ENCODE results near the gene MRPS26.
A peak's percentile ranks its signal among the peaks of the same experiment; 100 is the strongest.
"Not testable (repeated sequence)": the region's sequence is repeated elsewhere in the genome, so short reads cannot be mapped to it uniquely, and the experiment has no call there.

The MRPS26 gene

DNA sequence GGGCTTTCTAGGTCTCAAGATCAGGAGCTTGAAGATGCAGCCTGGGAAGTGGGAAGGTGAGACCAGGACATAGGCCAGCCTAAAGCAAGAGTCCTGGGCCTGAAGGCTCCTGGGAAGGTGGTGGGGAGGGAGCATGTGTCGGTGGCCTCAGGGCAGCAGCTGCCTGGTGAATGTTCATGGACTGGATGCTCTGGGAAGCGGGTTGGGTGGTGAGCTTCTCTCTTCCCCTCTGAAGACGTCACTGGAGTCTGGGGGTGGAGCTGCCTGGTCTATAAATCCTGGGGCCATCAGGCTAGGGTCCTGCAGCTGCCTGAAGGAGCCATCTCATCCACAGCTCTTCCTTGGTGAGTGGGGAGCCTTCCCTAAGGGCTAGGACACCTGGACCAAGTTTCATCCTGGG, 2.5 kb upstream of the MRPS26 start, which contains the start of gene GNRH2:
Gene GNRH2, plus strand, starts transcription at position 301 of the 400 bp plus-strand sequence. CDS start 793 bp downstream, outside the sequence.
- DNase-seq, result no peak

DNA sequence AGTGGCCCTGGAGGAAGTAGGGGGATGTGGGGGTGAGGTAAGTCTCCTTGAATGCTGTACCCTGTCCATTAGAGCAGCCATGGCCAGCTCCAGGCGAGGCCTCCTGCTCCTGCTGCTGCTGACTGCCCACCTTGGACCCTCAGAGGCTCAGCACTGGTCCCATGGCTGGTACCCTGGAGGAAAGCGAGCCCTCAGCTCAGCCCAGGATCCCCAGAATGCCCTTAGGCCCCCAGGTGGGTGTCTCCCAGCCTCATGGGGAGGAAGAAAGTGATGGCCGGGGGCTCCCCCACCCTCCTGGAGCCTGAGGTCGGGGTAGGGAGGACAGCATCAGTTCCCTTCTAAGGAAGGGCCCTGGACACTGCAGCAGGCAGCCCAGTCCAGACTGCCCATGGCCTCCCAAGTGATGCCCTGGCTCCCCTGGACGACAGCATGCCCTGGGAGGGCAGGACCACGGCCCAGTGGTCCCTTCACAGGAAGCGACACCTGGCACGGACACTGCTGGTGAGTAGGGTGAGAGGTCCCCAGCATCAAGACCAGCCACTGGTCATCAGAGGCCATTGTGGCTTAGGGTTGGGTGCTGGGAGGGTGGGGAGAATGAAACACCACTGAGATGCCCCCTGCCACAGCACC, 1.4 kb upstream of the MRPS26 start:
- no peak for DNase-seq

DNA sequence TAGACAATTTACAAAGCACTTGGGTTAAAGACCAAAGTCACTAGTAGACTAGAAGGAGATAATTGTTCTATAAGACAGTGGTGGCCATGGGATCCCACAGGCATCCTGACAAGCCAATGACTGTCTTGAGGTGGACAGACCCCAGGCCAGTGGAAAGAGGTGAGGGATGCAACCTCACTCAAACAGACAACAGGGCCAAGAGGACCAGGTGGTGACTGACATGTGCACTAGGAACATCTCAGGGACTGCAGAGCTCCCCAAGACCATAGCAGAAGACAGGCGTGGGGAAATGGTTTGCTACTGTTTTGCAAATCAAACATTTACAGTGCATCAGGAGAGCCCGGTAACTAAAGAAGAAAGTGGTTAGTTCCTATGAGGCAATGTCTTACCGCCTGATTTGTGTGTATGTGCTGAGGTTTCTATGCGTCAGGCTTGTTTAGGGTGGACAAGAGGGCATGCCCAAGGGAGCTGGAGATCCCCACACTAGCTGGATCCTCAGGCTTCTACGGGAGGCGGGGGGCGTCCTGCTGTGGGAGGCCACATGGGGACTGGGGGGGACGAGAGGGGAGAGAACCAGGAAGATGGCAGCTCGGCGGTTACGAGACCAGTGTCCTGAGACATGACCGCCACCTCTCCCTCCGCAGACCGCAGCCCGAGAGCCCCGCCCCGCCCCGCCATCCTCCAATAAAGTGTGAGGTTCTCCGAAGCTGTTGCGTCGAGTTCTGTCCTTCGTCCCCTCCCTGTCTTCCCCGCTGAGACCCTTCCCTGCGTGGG, 623 bp upstream of the MRPS26 start:
- DNase-seq, result peak; percentile 55

DNA sequence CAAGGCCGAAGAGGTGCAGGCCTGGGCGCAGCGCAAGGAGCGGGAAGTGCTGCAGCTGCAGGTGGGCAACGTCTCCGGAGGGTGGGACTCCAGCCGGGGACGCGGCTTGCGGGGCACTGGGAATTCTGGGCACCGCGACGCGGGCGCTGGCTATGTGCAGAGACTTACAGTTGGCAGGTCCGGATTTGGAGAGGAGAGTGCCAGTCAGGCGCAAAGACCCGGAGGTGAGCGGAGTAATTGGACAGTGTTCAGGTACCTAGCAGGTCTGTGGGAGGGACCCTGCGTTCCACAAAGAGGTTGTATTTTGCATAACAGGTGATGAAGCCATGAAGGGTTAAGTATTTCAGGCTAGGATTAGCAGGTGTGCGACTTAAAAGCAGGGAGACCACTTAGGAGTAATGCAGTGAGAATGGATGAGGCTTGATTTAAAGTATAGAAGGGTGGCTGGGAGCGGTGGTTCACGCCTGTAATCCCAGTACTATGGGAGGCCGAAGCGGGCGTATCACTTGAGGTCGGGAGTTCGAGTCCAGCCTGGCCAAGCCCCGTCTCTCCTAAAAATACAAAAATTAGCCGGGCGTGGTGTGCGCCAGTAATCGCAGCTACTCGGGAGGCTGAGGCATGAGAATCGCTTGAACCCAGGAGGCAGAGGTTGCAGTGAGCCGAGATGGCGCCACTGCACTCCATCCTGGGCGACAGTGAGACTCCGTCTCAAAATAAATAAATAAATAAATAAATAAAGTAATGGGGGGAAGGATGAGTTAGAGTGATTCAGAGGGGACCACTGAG, 1.0 kb downstream of the MRPS26 start:
- no peak for DNase-seq

DNA sequence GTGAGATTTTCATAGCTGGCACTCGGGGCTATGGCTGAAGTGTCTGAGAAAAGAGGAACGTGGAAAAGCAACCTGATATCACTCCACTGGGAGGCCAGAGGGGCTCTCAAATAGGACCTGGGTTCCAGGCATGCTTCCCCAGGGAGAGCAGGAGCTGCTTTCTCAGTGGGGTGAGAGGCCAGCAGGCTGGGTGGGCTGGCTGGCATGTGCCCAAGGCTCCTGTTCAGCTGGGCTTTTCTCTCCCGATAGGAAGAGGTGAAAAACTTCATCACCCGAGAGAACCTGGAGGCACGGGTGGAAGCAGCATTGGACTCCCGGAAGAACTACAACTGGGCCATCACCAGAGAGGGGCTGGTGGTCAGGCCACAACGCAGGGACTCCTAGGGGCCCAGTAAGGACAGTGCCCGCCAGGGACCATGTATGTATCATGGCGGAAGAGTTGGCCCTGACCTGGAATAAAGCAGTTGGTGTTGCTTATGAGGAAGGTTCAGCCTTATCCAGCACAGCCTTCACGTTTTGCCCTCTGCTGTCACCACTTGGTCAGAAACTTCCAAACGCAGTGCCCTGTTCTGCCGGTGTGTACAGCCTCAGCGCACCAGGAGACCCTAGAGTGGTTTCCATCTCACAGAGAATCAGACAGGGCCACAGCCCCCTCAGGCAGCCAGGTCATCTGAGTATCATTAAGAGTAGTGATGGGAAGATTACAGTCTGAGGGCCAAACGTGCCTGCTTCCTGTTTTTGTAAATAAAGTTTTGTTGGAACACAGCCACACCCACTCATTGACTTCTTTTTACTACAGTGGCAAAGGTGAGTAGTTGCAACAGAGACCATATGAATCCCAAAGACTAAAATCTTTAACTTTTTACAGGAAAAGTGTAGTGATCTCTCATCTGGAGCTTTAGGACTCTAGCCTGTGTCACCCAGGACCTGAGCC, 1.9 kb downstream of the MRPS26 start:
- no peak for DNase-seq

DNA sequence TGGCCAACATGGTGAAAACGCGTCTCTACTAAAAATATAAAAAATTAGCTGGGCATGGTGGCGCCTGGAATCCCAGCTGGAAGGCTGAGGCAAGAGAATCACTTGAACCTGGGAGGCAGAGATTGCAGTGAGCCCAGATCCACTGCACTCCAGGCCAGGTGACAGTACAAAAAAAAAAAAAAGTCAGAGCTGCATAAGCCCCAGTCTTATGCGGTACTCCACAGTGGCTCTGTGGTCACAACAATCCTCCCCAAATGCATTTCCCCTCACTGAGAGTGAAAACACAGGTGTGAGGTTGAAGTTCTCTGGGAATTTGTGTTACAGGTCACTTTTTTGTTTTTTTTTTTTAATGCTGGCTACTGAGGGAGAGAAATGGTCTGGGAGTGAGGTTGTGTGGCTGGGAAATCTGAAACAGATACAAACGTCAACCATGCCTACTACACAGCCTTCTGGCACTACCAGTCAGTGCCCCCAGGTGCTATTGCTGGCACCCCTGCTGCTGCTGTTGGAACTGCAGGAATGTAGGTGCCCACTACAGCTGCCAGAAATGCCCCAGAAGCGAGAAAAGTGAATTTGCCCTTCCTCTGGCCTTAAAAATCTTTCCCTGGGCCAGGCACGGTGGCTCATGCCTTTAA, 5.7 kb downstream of the MRPS26 start:
- no peak for DNase-seq

DNA sequence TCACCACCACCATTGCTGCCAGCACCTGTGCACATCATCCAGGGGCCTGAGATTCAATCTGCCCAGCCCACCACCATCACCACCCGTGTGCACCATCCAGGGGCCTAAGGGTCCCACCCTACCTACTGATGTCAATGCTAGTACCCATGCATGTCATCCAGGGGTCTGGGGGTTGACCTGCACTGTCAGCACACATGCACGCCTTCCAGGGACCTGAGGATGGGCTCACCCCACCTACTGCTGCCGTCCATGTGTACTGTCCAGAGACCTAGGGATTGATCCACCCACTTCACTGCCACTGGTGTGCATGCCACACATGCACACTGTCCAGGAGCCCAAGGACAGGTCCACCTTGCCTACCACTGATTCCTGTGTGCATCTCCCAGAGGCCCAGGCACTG, 13.6 kb downstream of the MRPS26 start:
- no peak for DNase-seq

DNA sequence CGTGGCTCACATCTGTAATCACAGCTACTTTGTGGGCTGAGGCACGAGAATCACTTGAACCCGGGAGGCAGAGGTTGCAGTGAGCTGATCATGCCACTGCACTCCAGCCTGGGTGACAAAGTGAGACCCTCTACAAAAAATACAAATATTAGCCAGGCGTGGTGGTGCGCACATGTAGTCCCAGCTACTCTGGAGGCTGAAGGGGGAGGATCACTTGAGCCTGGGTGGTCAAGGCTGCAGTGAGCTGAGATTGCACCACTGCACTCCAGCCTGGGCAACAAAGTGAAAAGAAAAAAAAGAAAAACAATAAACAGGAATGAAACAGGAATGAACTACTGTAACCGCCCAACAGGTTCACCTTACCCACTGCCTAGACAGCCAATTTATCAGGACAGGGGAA, 18.3 kb downstream of the MRPS26 start:
- not testable (repeated sequence) for DNase-seq

DNA sequence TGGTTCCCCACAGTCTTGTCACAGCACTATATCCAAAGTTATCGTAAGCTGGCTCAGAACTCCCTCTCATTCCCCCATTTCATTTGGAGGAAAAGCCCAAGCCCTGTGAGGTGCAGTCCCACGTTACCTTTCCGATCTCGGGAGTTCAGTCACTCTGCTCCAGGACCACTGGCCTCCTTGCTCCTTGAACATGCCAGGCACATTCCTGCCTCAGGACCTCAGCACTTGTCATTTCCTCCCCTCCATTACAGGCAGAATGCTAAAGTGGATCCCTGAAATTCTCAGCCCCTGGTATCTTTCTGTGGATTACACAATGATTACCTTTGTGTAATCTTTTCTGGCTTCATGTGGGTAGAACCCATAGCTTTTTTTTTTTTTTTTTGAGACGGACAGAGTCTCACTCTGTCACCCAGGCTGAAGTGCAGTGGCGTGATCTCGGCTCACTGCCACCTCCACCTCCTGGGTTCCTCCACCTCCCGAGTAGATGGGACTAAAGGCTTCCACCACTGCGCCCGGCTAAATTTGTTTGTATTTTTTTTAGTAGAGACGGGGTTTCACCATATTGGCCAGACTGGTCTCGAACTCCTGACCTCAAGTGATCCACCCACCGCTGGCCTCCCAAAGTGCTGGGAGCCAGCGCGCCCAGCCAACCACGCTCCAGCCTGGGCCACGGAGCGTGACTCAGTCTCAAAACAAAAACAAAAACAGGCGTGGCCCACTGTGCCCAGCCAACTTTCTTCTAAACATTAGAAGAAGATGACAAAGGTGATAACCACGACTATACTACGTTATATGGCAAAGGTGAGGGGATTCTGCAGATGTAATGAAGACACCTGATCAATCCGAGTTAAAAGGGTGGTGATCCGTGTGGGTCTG, 21.5 kb downstream of the MRPS26 start:
- DNase-seq, result no peak

DNA sequence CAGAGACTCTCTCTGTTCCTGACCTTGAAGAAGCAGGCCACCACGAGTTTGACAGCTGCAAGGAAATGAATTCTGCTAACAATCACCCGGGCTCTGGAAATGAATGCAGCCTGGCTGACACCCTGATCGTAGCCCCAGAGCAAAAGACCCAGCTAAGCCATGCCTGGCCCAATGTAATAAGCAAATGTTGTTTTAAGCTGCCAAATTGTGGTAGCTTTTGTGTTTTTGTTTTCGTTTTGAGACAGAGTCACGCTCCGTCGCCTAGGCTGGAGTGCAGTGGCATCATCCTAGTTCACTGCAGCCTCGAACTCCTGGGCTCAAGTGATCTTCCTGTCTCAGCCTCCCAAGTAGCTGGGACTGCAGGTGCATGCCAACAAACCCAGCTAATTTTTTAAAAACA, 22.2 kb downstream of the MRPS26 start:
- no peak for DNase-seq

DNA sequence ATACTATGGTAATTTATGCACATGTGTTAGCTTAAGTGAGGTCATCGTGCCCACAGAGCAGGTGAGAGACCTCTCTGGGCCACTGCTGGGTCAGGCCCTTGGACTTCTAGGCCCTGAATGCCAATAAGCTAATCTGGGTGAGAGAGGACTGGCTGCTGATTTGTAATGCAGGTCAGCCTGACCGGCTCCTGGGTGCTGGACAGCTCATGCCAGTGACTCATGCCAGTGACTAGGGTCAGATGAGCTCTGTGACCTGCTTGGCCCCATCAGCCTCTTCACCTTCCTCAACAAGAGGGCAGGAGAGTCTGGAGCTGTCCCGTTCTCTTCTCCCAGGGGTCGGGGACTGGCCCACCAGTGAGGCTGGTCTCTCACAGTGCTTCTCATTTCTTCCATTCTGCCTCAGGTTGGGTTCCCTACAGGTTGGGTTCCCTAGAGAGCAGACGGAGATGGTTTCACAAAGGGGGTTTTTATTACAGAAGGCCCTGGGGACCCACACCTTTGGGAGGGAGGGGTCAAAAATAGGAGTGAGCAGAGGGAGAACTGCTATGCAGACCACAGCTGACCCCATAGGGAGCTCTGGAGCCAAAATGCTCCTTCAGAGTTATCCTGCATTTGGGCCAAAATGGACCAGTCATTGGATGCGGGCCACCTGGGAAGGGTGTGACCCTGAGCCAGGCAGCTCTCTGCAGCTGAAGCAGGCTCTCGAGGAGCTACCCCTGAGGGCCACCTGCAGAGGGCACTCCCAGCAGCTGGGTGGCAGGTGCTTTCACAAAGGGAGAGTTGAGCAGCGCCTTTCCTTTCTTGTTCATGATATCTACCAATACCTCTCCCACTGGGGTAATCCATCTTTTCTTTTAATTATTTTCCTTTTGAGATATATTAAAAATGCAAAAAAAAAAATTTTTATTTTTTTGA, 23.4 kb downstream of the MRPS26 start:
- DNase-seq, result no peak

DNA sequence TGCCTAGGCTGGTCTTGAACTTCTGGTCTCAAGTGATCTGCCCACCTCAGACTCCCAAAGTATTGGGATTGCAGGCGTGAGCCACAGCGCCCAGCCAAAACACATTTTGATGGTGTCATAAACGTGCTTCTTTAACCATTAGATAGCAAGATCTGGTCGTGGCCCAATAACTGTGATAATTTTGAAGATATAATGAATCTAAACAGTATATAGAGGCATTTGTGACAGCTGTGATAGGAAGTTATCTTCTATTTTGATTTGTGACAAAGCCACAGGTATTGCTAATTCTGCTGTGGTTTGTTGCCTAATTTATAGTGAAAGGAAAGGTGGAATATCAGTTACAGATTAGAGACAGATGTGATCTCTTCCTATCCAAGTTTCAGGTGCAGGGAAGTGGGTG, 24.9 kb downstream of the MRPS26 start:
- no peak for DNase-seq

DNA sequence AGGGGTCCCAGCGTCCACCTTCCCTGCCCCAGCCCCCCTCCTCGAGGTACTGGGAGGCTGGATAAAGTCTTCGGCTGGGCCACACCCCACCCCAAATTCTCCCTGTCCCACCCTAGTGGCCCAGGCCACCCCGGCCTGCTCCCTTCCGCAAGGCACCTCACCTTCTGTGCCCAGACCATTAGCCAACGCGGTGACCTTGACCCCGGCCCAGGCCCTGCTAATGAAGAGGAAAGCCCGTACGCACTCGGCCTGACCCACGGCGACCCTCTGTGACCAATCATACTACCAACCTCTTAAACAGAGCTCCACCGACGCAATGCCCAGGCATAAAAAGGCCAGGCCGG, 25.4 kb downstream of the MRPS26 start:
- DNase-seq, result no peak

DNA sequence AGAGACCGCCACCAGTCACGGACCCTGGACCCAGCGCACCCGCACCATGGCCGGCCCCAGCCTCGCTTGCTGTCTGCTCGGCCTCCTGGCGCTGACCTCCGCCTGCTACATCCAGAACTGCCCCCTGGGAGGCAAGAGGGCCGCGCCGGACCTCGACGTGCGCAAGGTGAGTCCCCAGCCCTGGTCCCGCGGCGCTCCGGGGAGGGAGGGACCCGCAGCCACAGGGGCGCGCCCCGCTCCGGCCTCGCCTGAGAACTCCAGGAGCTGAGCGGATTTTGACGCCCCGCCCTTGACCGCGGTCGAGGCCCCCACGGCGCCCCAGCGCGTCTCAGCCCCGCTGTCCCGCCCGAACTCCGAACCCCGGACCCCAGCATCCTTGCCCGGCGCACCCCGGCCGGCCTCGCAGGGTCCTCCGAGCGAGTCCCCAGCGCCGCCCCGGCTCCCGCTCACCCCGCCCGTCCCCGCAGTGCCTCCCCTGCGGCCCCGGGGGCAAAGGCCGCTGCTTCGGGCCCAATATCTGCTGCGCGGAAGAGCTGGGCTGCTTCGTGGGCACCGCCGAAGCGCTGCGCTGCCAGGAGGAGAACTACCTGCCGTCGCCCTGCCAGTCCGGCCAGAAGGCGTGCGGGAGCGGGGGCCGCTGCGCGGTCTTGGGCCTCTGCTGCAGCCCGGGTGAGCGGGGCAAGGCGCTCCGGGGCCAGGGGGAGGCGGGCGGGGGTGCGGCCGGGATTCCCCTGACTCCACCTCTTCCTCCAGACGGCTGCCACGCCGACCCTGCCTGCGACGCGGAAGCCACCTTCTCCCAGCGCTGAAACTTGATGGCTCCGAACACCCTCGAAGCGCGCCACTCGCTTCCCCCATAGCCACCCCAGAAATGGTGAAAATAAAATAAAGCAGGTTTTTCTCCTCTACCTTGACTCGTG, 26.0 kb downstream of the MRPS26 start, which contains the start of gene OXT:
Gene OXT, plus strand, starts transcription at position 11 of the 920 bp plus-strand sequence. Its CDS starts 36 bp downstream, at position 47.
- DNase-seq, result peak; percentile 73

DNA sequence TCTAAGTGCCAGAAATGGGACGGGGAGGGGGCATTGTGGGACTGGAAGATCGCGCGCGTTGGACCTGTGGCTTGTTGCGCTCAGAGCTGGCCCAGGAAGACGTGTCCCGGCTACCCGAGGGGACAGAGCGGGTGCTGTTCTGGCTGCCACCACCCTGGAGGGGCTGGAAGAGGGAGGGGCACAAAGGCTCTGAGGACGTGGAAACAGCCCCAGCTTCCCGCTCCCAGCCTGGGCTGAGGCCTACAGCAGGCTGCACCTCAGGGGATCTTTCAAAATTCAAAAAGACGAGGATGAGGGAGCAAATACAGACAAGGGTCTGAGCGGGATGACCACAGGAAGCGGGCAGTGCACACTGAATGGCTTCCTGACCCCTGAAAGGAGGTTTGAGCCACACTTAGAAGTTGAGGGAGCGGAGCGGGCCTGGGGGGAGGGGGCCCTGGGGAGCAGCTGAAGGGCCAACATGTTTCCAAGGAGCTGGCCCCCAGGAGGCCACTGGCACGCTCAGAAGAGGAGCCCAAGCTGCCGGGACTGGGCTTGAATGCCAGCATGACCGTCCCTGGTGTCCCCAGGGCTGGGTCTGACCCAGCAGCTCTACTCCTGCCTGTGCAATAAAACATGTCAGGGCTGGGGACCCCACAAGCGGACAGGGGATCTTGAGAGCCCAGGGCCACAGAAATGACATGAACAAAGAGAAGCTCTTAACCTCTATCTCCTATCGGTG, 26.8 kb downstream of the MRPS26 start:
- no peak for DNase-seq

DNA sequence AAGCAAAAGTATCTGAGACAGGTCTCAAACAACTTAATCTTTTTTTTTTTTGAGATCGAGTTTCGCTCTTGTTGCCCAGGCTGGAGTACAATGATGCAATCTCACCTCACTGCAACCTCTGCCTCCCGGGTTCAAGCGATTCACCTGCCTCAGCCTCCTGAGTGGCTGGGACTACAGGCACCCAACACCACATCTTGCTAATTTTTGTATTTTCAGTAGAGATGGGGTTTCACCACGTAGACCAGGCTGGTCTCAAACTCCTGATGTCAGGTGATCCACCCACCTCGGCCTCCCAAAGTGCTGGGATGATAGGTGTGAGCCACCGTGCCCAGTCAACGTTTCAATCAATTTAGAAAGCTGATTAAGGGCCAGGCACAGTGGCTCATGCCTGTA, 27.4 kb downstream of the MRPS26 start:
- not testable (repeated sequence) for DNase-seq

DNA sequence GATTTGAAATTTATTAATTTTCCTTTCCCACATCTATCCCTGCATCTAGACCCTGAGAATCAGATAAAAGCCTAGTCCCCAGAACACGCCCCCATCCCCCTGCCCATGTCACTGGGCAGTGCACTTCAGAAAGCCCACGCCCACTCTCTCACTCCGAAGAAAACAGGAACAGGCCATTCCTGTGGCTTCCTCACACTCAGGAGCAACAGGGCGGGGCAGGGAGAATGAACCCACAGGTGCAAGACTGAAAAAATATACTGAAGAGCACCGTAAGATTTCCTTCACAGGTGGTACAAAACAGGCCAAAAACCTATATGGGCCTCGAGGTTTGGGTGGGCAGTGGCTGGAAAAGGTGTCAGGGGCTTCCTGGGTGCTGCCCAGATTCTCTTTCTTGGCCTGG, 29.0 kb downstream of the MRPS26 start:
- no peak for DNase-seq

DNA sequence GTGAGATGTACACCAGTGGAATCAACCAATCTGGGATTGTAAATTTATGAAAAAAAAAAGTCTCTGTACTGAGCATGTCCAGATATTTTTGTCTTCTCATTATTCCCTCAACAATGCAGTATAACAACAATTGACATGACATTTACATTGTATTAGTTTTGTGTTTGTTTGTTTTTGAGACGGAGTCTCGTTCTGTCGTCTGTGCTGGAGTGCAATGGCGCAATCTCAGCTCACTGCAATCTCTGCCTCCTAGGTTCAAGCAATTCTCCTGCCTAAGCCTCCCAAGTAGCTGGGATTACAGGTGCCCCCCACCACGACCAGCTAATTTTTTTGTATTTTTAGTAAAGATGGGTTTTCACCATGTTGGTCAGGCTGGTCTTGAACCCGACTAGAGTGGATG, 29.5 kb downstream of the MRPS26 start:
- not testable (repeated sequence) for DNase-seq

Measured in stimulated activated CD4-positive, alpha-beta T cell treated with anti-CD3 and anti-CD28 coated beads, Interleukin-12 subunit alpha, Interleukin-12 subunit beta, amount 100 ng/mL, for 4 hours (primary cell).